Lower leg skin (tissue), 4 donors: ENCODE results near the gene BLOC1S2. TPM values are rescaled to one million over a fixed set of nuclear protein-coding genes. Genes with fewer than 3 reads are reported as not detected.

Experiments used
- DNase-seq, 2 donors: peaks; one replicate each; pipeline ENCODE4 v3.0.0-alpha.2; 2019; ENCODE audit warnings: low spot score in 2 of 2
- H3K4me3 ChIP-seq: fragments of 200-600 bp; sonication (generic); 2 replicates; pipeline ENCODE4 v1.5.1; 2017; ENCODE audit warnings: mild to moderate bottlenecking, low read depth; ENCODE audit not compliant: poor library complexity, severe bottlenecking
- CTCF ChIP-seq, 3 donors: fragments of 450-650 bp; IDR thresholded peaks; one replicate each; pipeline ENCODE4 v1.5.1; 2016; ENCODE audit warnings: antibody characterized with exemption in 3 of 3, mild to moderate bottlenecking in 3 of 3, moderate library complexity in 2 of 3
- POLR2A ChIP-seq, 2 donors: fragments of 450-650 bp; IDR thresholded peaks; one replicate each; pipeline ENCODE4 v1.6.1; 2016 to 2017; ENCODE audit warnings: antibody characterized with exemption in 2 of 2, mild to moderate bottlenecking in 1 of 2, moderate library complexity in 1 of 2
- WGBS, 2 donors: methylation state at CpG; one replicate each; pipeline ENCODE4 v1.1.5; 2018; 5-methylcytosine and 5-hydroxymethylcytosine counted together
- intact Hi-C: fragments of 100-400 bp; cut with DNase I; formaldehyde crosslinking; loops from one replicate; pipeline ENCODE4 v1.15.0; 2023; ENCODE audit warnings: low total_unique reads
- total RNA-seq, 4 donors: library from RNA; depleted of rRNA; stranded (reverse); fragments of >200 nt; gene quantifications; one replicate each; pipeline ENCODE4 v1.1.0, GENCODE V29; 2016

The BLOC1S2 gene
- 10 to 100 TPM; 33.4 to 51.1 (median 38.0) TPM for total RNA-seq

- peak within 1 kb of the TSS; percentile 87 for H3K4me3 ChIP-seq
- DNase-seq, result peak; percentile 85 to 96
- intact Hi-C loops, result no loop called here
- peak in 1 of 2 donors; percentile 52 for TF ChIP-seq POLR2A (IDR thresholded peaks at IDR 0.05)
- TF ChIP-seq CTCF (IDR thresholded peaks at IDR 0.05), result no peak
- WGBS, 2 donors, result 1 to 2% methylated on average over 62 of the region's 63 CpGs
Observed at GRCh38 chr10:100286051-100287033, at the start of gene BLOC1S2. Gene BLOC1S2 (minus strand): TSS chr10:100286680. CDS start chr10:100286659, 21 bp downstream.

- no peak overlapping the region for H3K4me3 ChIP-seq
- no peak for DNase-seq
- TF ChIP-seq CTCF (IDR thresholded peaks at IDR 0.05), result no peak
- TF ChIP-seq POLR2A (IDR thresholded peaks at IDR 0.05), result no peak
- intact Hi-C loops, result loop anchor here (5.0 kb wide), 1 partner anchor 113 kb away; no protein-coding TSS in a partner anchor
- WGBS, 2 donors, result 81 to 82% methylated on average over 9 of the region's 9 CpGs
Observed at GRCh38 chr10:100334762-100335161, 48.3 kb upstream of the BLOC1S2 start.

- no peak for DNase-seq
- TF ChIP-seq POLR2A (IDR thresholded peaks at IDR 0.05) (no peak), CTCF (IDR thresholded peaks at IDR 0.05) (no peak)
- intact Hi-C loops, result loop anchor here (5.0 kb wide), 1 partner anchor 113 kb away; no protein-coding TSS in a partner anchor
- no peak overlapping the region for H3K4me3 ChIP-seq
- 77 to 80% methylated on average over 2 of the region's 2 CpGs for WGBS, 2 donors
Observed at GRCh38 chr10:100333661-100334440, 47.4 kb upstream of the BLOC1S2 start.

GRCh38 chr10:100333106-100333505 is 46.6 kb upstream of the BLOC1S2 start:
- 58 to 64% methylated on average over 4 of the region's 4 CpGs for WGBS, 2 donors
- no peak overlapping the region for H3K4me3 ChIP-seq
- TF ChIP-seq CTCF (IDR thresholded peaks at IDR 0.05), result no peak
- TF ChIP-seq POLR2A (IDR thresholded peaks at IDR 0.05), result no peak
- intact Hi-C loops, result loop anchor here (5.0 kb wide), 1 partner anchor 114 kb away; no protein-coding TSS in a partner anchor
- no peak for DNase-seq

GRCh38 chr10:100330079-100330478 is 43.6 kb upstream of the BLOC1S2 start, which contains the start of gene PKD2L1:
Gene PKD2L1 (minus strand): TSS chr10:100330228. CDS start chr10:100330103, 125 bp downstream.
- no peak within 1 kb of the TSS for H3K4me3 ChIP-seq
- intact Hi-C loops, result loop anchor here (5.0 kb wide), 1 partner anchor 117 kb away; no protein-coding TSS in a partner anchor
- no peak for TF ChIP-seq CTCF (IDR thresholded peaks at IDR 0.05)
- no peak for TF ChIP-seq POLR2A (IDR thresholded peaks at IDR 0.05)
- DNase-seq, result no peak
- 40 to 54% methylated on average over 5 of the region's 5 CpGs for WGBS, 2 donors
